PC-9 (cell line): ENCODE data around the gene KIR3DL1. TPM values are rescaled to one million over a fixed set of nuclear protein-coding genes. Genes with fewer than 3 reads are reported as not detected.
"Not testable (repeated sequence)": the region's sequence is repeated elsewhere in the genome, so short reads cannot be mapped to it uniquely, and the experiment has no call there.

Experiments
- BruUV-seq: library from RNA; stranded (reverse); fragments of 400-500 nt; replicated peaks from 2 replicates; lab custom pipeline; 2021; lab: Mats Ljungman, UMichigan
- CTCF ChIA-PET: fragments of 300-600 bp; sonication (Branson Sonifier 250); formaldehyde crosslinking; loops from one replicate; lab custom pipeline; 2022; ENCODE audit warnings: antibody characterized with exemption; lab: Charles Lee
- POLR2A ChIA-PET: fragments of 300-600 bp; sonication (Branson Sonifier 250); formaldehyde crosslinking; loops from one replicate; lab custom pipeline; 2022; ENCODE audit warnings: antibody characterized with exemption; ENCODE audit not compliant: unreplicated experiment; lab: Charles Lee
- DNase-seq, 2 experiments: peaks; one replicate each; pipeline versions ENCODE4 v3.0.0 to v3.0.0-alpha.2; 2015 to 2022; ENCODE audit warnings: mixed read lengths in 1 of 2
- H2AFZ ChIP-seq: fragments of 200-600 bp; sonication (generic); 2 replicates; pipeline ENCODE4 v1.8.1; 2017; ENCODE audit warnings: antibody characterized with exemption
- H3F3A ChIP-seq: fragments of 200-600 bp; sonication (generic); 2 replicates; pipeline ENCODE4 v1.8.1; 2017; ENCODE audit warnings: antibody characterized with exemption, mild to moderate bottlenecking, low read depth; ENCODE audit not compliant: insufficient read depth
- H3K27ac ChIP-seq: fragments of 200-600 bp; sonication (generic); 2 replicates; pipeline ENCODE4 v1.6.1; 2016; ENCODE audit warnings: mixed run types
- H3K27me3 ChIP-seq: fragments of 200-600 bp; sonication (generic); 2 replicates; pipeline ENCODE4 v1.6.1; 2016; ENCODE audit warnings: low read depth, mixed run types; ENCODE audit not compliant: insufficient read depth
- H3K36me3 ChIP-seq: fragments of 200-600 bp; sonication (generic); 2 replicates; pipeline ENCODE4 v1.6.1; 2016; ENCODE audit warnings: low read depth, mixed run types
- H3K4me1 ChIP-seq: fragments of 200-600 bp; sonication (generic); replicated peaks from 2 replicates; pipeline ENCODE4 v1.6.1; 2016; ENCODE audit warnings: mixed run types; ENCODE audit not compliant: insufficient read depth
- H3K4me2 ChIP-seq: fragments of 200-600 bp; sonication (generic); 2 replicates; pipeline ENCODE4 v1.6.1; 2017; ENCODE audit warnings: mixed run types
- H3K4me3 ChIP-seq: fragments of 200-600 bp; sonication (generic); 2 replicates; pipeline ENCODE4 v1.6.1; 2016; ENCODE audit warnings: mixed run types
- H3K79me2 ChIP-seq: fragments of 200-600 bp; sonication (generic); 2 replicates; pipeline ENCODE4 v1.6.1; 2017; ENCODE audit warnings: low read depth, mixed run types
- H3K9me2 ChIP-seq: fragments of 200-600 bp; sonication (generic); 2 replicates; pipeline ENCODE4 v1.8.1; 2017; ENCODE audit warnings: mild to moderate bottlenecking; ENCODE audit not compliant: insufficient read depth
- H3K9me3 ChIP-seq: fragments of 200-600 bp; sonication (generic); 2 replicates; pipeline ENCODE4 v1.8.1; 2016; ENCODE audit warnings: low read depth; ENCODE audit not compliant: insufficient read depth
- H4K20me1 ChIP-seq: fragments of 200-600 bp; sonication (generic); 2 replicates; pipeline ENCODE4 v1.8.1; 2017; ENCODE audit not compliant: insufficient read depth
- intact Hi-C: fragments of 100-400 bp; cut with micrococcal nuclease; formaldehyde crosslinking; loops from one replicate; pipeline ENCODE4 v1.10.0; 2022; ENCODE audit not compliant: unreplicated experiment
- total RNA-seq: library from RNA; stranded (reverse); gene quantifications from 2 replicates; pipeline ENCODE4 v1.2.3, GENCODE V29; 2021

Gene KIR3DL1
- total RNA-seq, 1 experiment from 2014 or later: not detected

DNA sequence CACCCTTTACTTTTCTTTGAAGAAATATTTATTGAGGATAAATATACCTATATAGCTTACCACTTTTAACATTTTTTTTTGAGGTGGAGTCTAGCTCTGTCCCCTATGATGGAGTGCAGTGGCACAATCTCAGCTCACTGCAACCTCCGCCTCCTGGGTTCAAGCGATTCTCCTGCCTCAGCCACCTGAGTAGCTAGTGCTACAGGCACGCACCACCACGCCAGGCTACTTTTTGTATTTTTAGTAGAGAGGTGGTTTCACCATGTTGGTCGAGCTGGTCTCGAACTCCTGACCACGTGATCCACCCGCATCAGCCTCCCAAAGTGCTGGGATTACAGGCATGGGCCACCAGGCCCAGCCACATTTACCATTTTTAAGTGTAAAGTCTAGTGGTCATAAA is 40.4 kb upstream of the KIR3DL1 start:
- H3K4me2 ChIP-seq, CTCF ChIA-PET, H3K9me3 ChIP-seq, H3K36me3 ChIP-seq, H3K9me2 ChIP-seq, POLR2A ChIA-PET, H3K27ac ChIP-seq, H3F3A ChIP-seq, DNase-seq, BruUV-seq, H2AFZ ChIP-seq, intact Hi-C loops, H3K79me2 ChIP-seq, H4K20me1 ChIP-seq, H3K4me3 ChIP-seq, H3K4me1 ChIP-seq: not testable (repeated sequence)
- H3K27me3 ChIP-seq: peaks cover 43% of the 10 kb centered on the region; the same call in 1 of the 2 replicates

DNA sequence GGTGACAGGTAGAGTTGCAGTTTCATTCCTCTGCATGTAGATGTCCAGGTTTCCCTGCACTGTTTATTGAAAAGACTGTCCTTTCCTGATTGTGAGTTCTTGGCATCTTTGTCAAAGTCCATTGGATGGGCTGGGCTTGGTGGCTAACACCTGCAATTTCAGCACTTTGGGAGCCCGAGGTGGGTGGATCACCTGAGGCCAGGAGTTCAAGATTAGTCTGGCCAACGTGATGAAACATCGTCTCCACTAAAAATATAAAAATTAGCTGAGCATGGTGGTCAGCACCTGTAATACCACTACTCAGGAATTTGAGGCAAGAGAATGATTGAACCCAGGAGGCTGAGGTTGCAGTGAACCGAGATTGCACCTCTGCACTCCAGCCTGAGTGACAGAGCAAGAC is 38.4 kb upstream of the KIR3DL1 start:
- H3K4me1 ChIP-seq, POLR2A ChIA-PET, H3F3A ChIP-seq, H3K79me2 ChIP-seq, H3K27ac ChIP-seq, H3K4me3 ChIP-seq, H3K9me2 ChIP-seq, H3K4me2 ChIP-seq, H3K36me3 ChIP-seq, DNase-seq, H2AFZ ChIP-seq, H3K9me3 ChIP-seq, CTCF ChIA-PET, intact Hi-C loops, H4K20me1 ChIP-seq, BruUV-seq: not testable (repeated sequence)
- H3K27me3 ChIP-seq: peaks cover 51% of the 10 kb centered on the region; the same call in 1 of the 2 replicates

DNA sequence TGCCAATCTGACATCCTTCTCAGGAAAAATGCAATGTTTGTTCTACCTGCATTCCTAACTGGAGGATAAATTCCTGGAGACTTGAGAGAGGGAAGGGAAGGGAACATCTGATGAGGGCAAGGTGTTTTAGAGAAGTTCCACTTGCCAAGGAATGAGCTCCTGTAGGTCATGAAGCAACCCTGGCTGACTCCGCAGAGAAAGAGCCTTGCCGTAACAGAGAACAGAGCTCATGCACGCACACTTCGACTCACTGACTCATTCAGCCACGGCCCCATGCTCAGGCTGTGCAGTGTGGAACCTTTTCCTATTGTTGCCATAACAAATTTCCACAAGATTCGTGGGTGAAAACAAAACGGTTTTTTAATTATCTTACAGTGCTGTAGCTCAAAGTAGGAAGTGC is 37.4 kb upstream of the KIR3DL1 start:
- H3K9me3 ChIP-seq, BruUV-seq, H4K20me1 ChIP-seq, H3K4me1 ChIP-seq, H3K27ac ChIP-seq, DNase-seq, H3F3A ChIP-seq, H3K9me2 ChIP-seq, POLR2A ChIA-PET, H3K4me2 ChIP-seq, CTCF ChIA-PET, H3K79me2 ChIP-seq, H3K36me3 ChIP-seq, H2AFZ ChIP-seq, H3K4me3 ChIP-seq, intact Hi-C loops: not testable (repeated sequence)
- H3K27me3 ChIP-seq: peaks cover 52% of the 10 kb centered on the region; the same call in 1 of the 2 replicates

DNA sequence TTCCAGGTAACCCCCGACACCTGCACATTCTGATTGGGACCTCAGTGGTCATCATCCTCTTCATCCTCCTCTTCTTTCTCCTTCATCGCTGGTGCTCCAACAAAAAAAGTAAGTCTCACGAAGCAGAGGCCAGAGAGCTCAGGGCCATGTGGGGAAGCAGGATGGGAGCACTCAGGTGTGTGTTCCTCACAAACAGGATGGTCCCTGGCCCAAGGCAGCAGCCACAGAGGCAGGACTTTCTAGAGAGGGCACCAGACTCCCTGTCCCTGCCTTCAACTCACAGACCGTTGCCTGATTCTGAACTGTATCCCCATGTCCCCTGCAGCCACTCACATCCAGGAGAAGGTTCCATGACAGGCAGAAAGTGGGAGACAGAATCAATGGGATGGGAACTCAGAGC is 33.4 kb upstream of the KIR3DL1 start:
- POLR2A ChIA-PET, CTCF ChIA-PET, H3K79me2 ChIP-seq, H3K9me2 ChIP-seq, H3K4me1 ChIP-seq, H3K36me3 ChIP-seq, H3K4me2 ChIP-seq, H2AFZ ChIP-seq, H3K27ac ChIP-seq, intact Hi-C loops, BruUV-seq, H3F3A ChIP-seq, H3K4me3 ChIP-seq, H3K9me3 ChIP-seq, H4K20me1 ChIP-seq, DNase-seq: not testable (repeated sequence)
- peaks cover 64% of the 10 kb centered on the region for H3K27me3 ChIP-seq

DNA sequence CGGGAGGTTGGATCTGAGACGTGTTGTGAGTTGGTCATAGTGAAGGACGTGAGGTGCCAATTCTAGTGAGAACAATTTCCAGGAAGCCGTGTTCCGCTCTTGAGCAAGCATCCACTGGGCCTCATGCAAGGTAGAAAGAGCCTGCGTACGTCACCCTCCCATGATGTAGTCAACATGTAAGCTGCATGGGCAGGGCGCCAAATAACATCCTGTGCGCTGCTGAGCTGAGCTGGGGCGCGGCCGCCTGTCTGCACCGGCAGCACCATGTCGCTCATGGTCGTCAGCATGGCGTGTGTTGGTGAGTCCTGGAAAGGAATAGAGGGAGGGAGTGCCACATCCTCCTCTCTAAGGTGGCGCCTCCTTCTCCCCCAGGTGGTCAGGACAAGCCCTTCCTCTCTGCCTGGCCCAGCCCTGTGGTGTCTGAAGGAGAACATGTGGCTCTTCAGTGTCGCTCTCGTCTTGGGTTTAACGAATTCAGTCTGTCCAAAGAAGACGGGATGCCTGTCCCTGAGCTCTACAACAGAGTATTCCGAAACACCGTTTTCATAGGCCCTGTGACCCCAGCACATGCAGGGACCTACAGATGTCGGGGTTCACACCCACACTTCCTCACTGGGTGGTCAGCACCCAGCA is 30.1 kb upstream of the KIR3DL1 start:
- H3K79me2 ChIP-seq, CTCF ChIA-PET, H3K9me2 ChIP-seq, H3K27ac ChIP-seq, H3K9me3 ChIP-seq, intact Hi-C loops, H3F3A ChIP-seq, POLR2A ChIA-PET, H3K4me3 ChIP-seq, H4K20me1 ChIP-seq, H3K4me2 ChIP-seq, H2AFZ ChIP-seq, DNase-seq, BruUV-seq, H3K4me1 ChIP-seq, H3K36me3 ChIP-seq: not testable (repeated sequence)
- H3K27me3 ChIP-seq: peaks cover 60% of the 10 kb centered on the region

DNA sequence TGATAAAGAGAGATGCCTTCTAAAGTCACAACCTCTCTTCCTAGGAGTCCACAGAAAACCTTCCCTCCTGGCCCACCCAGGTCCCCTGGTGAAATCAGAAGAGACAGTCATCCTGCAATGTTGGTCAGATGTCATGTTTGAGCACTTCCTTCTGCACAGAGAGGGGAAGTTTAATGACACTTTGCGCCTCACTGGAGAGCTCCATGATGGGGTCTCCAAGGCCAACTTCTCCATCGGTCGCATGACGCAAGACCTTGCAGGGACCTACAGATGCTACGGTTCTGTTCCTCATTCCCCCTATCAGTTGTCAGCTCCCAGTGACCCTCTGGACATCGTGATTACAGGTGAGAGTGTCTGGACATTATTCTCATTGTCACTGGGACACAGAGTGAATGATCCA is 28.1 kb upstream of the KIR3DL1 start:
- H3K4me3 ChIP-seq, H3K36me3 ChIP-seq, H3F3A ChIP-seq, H4K20me1 ChIP-seq, H3K4me2 ChIP-seq, H3K9me2 ChIP-seq, DNase-seq, POLR2A ChIA-PET, H2AFZ ChIP-seq, H3K9me3 ChIP-seq, H3K4me1 ChIP-seq, CTCF ChIA-PET, intact Hi-C loops, BruUV-seq, H3K79me2 ChIP-seq, H3K27ac ChIP-seq: not testable (repeated sequence)
- H3K27me3 ChIP-seq: peaks cover 43% of the 10 kb centered on the region
